ENCODE data around the gene ERO1B. TPM values are rescaled to one million over a fixed set of nuclear protein-coding genes. Genes with fewer than 3 reads are reported as not detected.

ERO1B gene
- polyA plus RNA-seq, 4 donors, result 2.4 to 6.7 (median 3.6) TPM

- no peaks in the 10 kb centered on the region for H3K27me3 ChIP-seq (ENCODE audit: control insufficient read depth in 3 of 3, insufficient read depth in 3 of 3, low read length in 3 of 3)
- H3K27ac ChIP-seq (ENCODE audit: low read depth in 1 of 3, low read length in 2 of 3), result no peak overlapping the region
- no peaks in the 10 kb centered on the region for H3K9me3 ChIP-seq (ENCODE audit: control insufficient read depth in 2 of 2, insufficient read depth in 1 of 2, low read depth in 1 of 2, low read length in 1 of 2)
- FAIRE-seq (no peak), DNase-seq (no peak)
- H3K4me1 ChIP-seq (ENCODE audit: control insufficient read depth in 3 of 3, insufficient read depth in 2 of 3, low read depth in 1 of 3, low read length in 2 of 3), result no peaks in the 10 kb centered on the region
- H3K4me3 ChIP-seq (ENCODE audit: low read depth in 1 of 3, low read length in 3 of 3), result no peak overlapping the region
- 88 to 94% (median 88%) methylated on average over 4 of the region's 4 CpGs for WGBS, 3 donors
- peaks cover 0 to 3% (median 2%) of the 10 kb centered on the region in 3 donors for H3K36me3 ChIP-seq (ENCODE audit: control insufficient read depth in 3 of 3, insufficient read depth in 2 of 3, low read depth in 1 of 3, low read length in 3 of 3)
These were observed 96.1 kb downstream of the ERO1B start for GRCh38 chr1:236185687-236186086.

GRCh38 chr1:236181059-236181458 is 100.7 kb downstream of the ERO1B start:
- DNase-seq, result no peak
- Histone ChIP-seq H3K27ac (ENCODE audit: low read depth in 1 of 3, low read length in 2 of 3) (no peak overlapping the region), H3K27me3 (ENCODE audit: control insufficient read depth in 3 of 3, insufficient read depth in 3 of 3, low read length in 3 of 3) (no peaks in the 10 kb centered on the region), H3K36me3 (ENCODE audit: control insufficient read depth in 3 of 3, insufficient read depth in 2 of 3, low read depth in 1 of 3, low read length in 3 of 3) (peaks cover 0 to 11% (median 6%) of the 10 kb centered on the region in 3 donors), H3K9me3 (ENCODE audit: control insufficient read depth in 2 of 2, insufficient read depth in 1 of 2, low read depth in 1 of 2, low read length in 1 of 2) (no peaks in the 10 kb centered on the region), H3K4me1 (ENCODE audit: control insufficient read depth in 3 of 3, insufficient read depth in 2 of 3, low read depth in 1 of 3, low read length in 2 of 3) (no peaks in the 10 kb centered on the region), H3K4me3 (ENCODE audit: low read depth in 1 of 3, low read length in 3 of 3) (no peak overlapping the region)
- no peak for FAIRE-seq
- 93 to 96% (median 94%) methylated on average over 3 of the region's 3 CpGs for WGBS, 3 donors

GRCh38 chr1:236179634-236180033 is 102.1 kb downstream of the ERO1B start:
- H3K4me3 ChIP-seq (ENCODE audit: low read depth in 1 of 3, low read length in 3 of 3), result no peak overlapping the region
- no peak overlapping the region for H3K27ac ChIP-seq (ENCODE audit: low read depth in 1 of 3, low read length in 2 of 3)
- no peaks in the 10 kb centered on the region for H3K9me3 ChIP-seq (ENCODE audit: control insufficient read depth in 2 of 2, insufficient read depth in 1 of 2, low read depth in 1 of 2, low read length in 1 of 2)
- peaks cover 0 to 13% (median 4%) of the 10 kb centered on the region in 3 donors for H3K36me3 ChIP-seq (ENCODE audit: control insufficient read depth in 3 of 3, insufficient read depth in 2 of 3, low read depth in 1 of 3, low read length in 3 of 3)
- no peaks in the 10 kb centered on the region for H3K4me1 ChIP-seq (ENCODE audit: control insufficient read depth in 3 of 3, insufficient read depth in 2 of 3, low read depth in 1 of 3, low read length in 2 of 3)
- DNase-seq, result no peak
- no peak for FAIRE-seq
- WGBS, 3 donors, result 94 to 98% (median 96%) methylated on average over 6 of the region's 6 CpGs
- H3K27me3 ChIP-seq (ENCODE audit: control insufficient read depth in 3 of 3, insufficient read depth in 3 of 3, low read length in 3 of 3), result no peaks in the 10 kb centered on the region

- 40 to 63% (median 48%) methylated on average over 17 to 18 of the region's 18 CpGs for WGBS, 3 donors
These were observed 105.1 kb downstream of the ERO1B start for GRCh38 chr1:236176337-236177336.

GRCh38 chr1:236175642-236176336 is 106.0 kb downstream of the ERO1B start:
- 85 to 88% (median 87%) methylated on average over 12 of the region's 12 CpGs for WGBS, 3 donors
- Histone ChIP-seq H3K36me3 (ENCODE audit: control insufficient read depth in 3 of 3, insufficient read depth in 2 of 3, low read depth in 1 of 3, low read length in 3 of 3) (peaks cover 0 to 13% (median 4%) of the 10 kb centered on the region in 3 donors), H3K27ac (ENCODE audit: low read depth in 1 of 3, low read length in 2 of 3) (no peak overlapping the region), H3K9me3 (ENCODE audit: control insufficient read depth in 2 of 2, insufficient read depth in 1 of 2, low read depth in 1 of 2, low read length in 1 of 2) (no peaks in the 10 kb centered on the region), H3K27me3 (ENCODE audit: control insufficient read depth in 3 of 3, insufficient read depth in 3 of 3, low read length in 3 of 3) (no peaks in the 10 kb centered on the region), H3K4me3 (ENCODE audit: low read depth in 1 of 3, low read length in 3 of 3) (no peak overlapping the region), H3K4me1 (ENCODE audit: control insufficient read depth in 3 of 3, insufficient read depth in 2 of 3, low read depth in 1 of 3, low read length in 2 of 3) (no peaks in the 10 kb centered on the region)
- no peak for DNase-seq
- no peak for FAIRE-seq

More at GRCh38 chr1:236176337-236177336, 105.1 kb downstream of the ERO1B start:
- H3K4me3 ChIP-seq (ENCODE audit: low read depth in 1 of 3, low read length in 3 of 3), result no peak overlapping the region
- H3K36me3 ChIP-seq (ENCODE audit: control insufficient read depth in 3 of 3, insufficient read depth in 2 of 3, low read depth in 1 of 3, low read length in 3 of 3), result peaks cover 0 to 13% (median 4%) of the 10 kb centered on the region in 3 donors
- no peak for FAIRE-seq
- no peaks in the 10 kb centered on the region for H3K4me1 ChIP-seq (ENCODE audit: control insufficient read depth in 3 of 3, insufficient read depth in 2 of 3, low read depth in 1 of 3, low read length in 2 of 3)
- no peaks in the 10 kb centered on the region for H3K9me3 ChIP-seq (ENCODE audit: control insufficient read depth in 2 of 2, insufficient read depth in 1 of 2, low read depth in 1 of 2, low read length in 1 of 2)
- no peak overlapping the region for H3K27ac ChIP-seq (ENCODE audit: low read depth in 1 of 3, low read length in 2 of 3)
- peak in 1 of 2 donors; percentile 18 for DNase-seq
- no peaks in the 10 kb centered on the region for H3K27me3 ChIP-seq (ENCODE audit: control insufficient read depth in 3 of 3, insufficient read depth in 3 of 3, low read length in 3 of 3)

GRCh38 chr1:236173174-236173767 is 108.5 kb downstream of the ERO1B start:
- no peak for DNase-seq
- no peak overlapping the region for H3K4me3 ChIP-seq (ENCODE audit: low read depth in 1 of 3, low read length in 3 of 3)
- H3K36me3 ChIP-seq (ENCODE audit: control insufficient read depth in 3 of 3, insufficient read depth in 2 of 3, low read depth in 1 of 3, low read length in 3 of 3), result peaks cover 0 to 11% (median 0%) of the 10 kb centered on the region in 3 donors
- H3K27ac ChIP-seq (ENCODE audit: low read depth in 1 of 3, low read length in 2 of 3), result no peak overlapping the region
- no peaks in the 10 kb centered on the region for H3K9me3 ChIP-seq (ENCODE audit: control insufficient read depth in 2 of 2, insufficient read depth in 1 of 2, low read depth in 1 of 2, low read length in 1 of 2)
- 85 to 94% (median 90%) methylated on average over 5 of the region's 5 CpGs for WGBS, 3 donors
- no peak for FAIRE-seq
- no peaks in the 10 kb centered on the region for H3K27me3 ChIP-seq (ENCODE audit: control insufficient read depth in 3 of 3, insufficient read depth in 3 of 3, low read length in 3 of 3)
- no peaks in the 10 kb centered on the region for H3K4me1 ChIP-seq (ENCODE audit: control insufficient read depth in 3 of 3, insufficient read depth in 2 of 3, low read depth in 1 of 3, low read length in 2 of 3)

GRCh38 chr1:236172041-236172579 is 109.6 kb downstream of the ERO1B start:
- FAIRE-seq, result no peak
- peaks cover 0 to 9% (median 0%) of the 10 kb centered on the region in 3 donors for H3K36me3 ChIP-seq (ENCODE audit: control insufficient read depth in 3 of 3, insufficient read depth in 2 of 3, low read depth in 1 of 3, low read length in 3 of 3)
- H3K27ac ChIP-seq (ENCODE audit: low read depth in 1 of 3, low read length in 2 of 3), result no peak overlapping the region
- H3K4me1 ChIP-seq (ENCODE audit: control insufficient read depth in 3 of 3, insufficient read depth in 2 of 3, low read depth in 1 of 3, low read length in 2 of 3), result no peaks in the 10 kb centered on the region
- H3K27me3 ChIP-seq (ENCODE audit: control insufficient read depth in 3 of 3, insufficient read depth in 3 of 3, low read length in 3 of 3), result no peaks in the 10 kb centered on the region
- no peak overlapping the region for H3K4me3 ChIP-seq (ENCODE audit: low read depth in 1 of 3, low read length in 3 of 3)
- DNase-seq, result no peak
- H3K9me3 ChIP-seq (ENCODE audit: control insufficient read depth in 2 of 2, insufficient read depth in 1 of 2, low read depth in 1 of 2, low read length in 1 of 2), result no peaks in the 10 kb centered on the region

Measured in small intestine (tissue), 7 donors.